ENCODE data around the gene ZNF526. TPM values are rescaled to one million over a fixed set of nuclear protein-coding genes. Genes with fewer than 3 reads are reported as not detected.

ZNF526 gene
- total RNA-seq, 1 experiment from 2014 or later = 8.4 TPM

- in situ Hi-C loops (cut with HindIII; ENCODE audit: low pct_unique_long_range_greater_than_20kb, low sequenced_read_pairs) = no loop called here
- DNase-seq (ENCODE audit: low read depth) = no peak
These were observed 3.2 kb upstream of the ZNF526 start for GRCh38 chr19:42216653-42217519.

- in situ Hi-C loops (cut with HindIII; ENCODE audit: low pct_unique_long_range_greater_than_20kb, low sequenced_read_pairs) = no loop called here
- peak; percentile 99 for DNase-seq (ENCODE audit: low read depth)
These were observed 2.3 kb upstream of the ZNF526 start, which contains the start of gene DEDD2 for GRCh38 chr19:42217520-42218437. Gene DEDD2 (minus strand): TSS chr19:42217677. CDS start chr19:42217007, 670 bp downstream.

GRCh38 chr19:42220751-42221097, 612 bp downstream of the ZNF526 start:
- DNase-seq (ENCODE audit: low read depth) = no peak
- in situ Hi-C loops (cut with HindIII; ENCODE audit: low pct_unique_long_range_greater_than_20kb, low sequenced_read_pairs) = no loop called here

DNA sequence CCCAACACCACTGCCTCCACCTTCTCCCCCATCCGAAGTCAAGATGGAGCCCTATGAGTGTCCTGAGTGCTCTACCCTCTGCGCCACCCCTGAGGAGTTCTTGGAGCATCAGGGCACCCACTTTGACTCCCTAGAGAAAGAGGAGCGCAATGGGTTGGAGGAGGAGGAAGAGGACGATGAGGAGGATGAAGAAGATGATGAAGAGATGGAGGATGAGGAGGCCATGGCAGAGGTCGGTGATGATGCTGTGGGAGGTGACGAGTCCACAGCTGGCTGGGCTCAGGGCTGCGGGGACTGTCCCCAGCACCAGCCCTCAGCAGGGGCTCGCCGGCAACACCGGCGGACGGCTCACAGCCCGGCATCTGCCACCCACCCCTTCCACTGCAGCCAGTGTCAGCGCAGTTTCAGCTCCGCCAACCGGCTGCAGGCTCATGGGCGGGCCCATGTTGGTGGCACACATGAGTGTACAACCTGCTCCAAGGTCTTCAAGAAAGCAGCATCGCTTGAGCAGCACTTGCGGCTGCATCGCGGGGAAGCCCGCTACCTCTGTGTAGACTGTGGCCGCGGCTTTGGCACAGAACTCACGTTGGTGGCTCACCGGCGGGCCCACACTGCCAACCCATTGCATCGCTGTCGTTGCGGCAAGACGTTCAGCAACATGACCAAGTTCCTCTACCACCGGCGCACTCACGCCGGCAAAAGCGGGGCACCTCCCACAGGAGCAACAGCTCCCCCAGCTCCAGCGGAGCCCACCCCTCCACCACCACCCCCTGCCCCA, 5.0 kb downstream of the ZNF526 start:
- in situ Hi-C loops (cut with HindIII; ENCODE audit: low pct_unique_long_range_greater_than_20kb, low sequenced_read_pairs) = no loop called here
- DNase-seq (ENCODE audit: low read depth) = no peak

- in situ Hi-C loops (cut with HindIII; ENCODE audit: low pct_unique_long_range_greater_than_20kb, low sequenced_read_pairs) = no loop called here
- DNase-seq (ENCODE audit: low read depth) = no peak
These were observed 5.7 kb downstream of the ZNF526 start for GRCh38 chr19:42225718-42226292.

- no peak for DNase-seq (ENCODE audit: low read depth)
- in situ Hi-C loops (cut with HindIII; ENCODE audit: low pct_unique_long_range_greater_than_20kb, low sequenced_read_pairs) = no loop called here
These were observed 6.8 kb downstream of the ZNF526 start for GRCh38 chr19:42226886-42227285.

DNA sequence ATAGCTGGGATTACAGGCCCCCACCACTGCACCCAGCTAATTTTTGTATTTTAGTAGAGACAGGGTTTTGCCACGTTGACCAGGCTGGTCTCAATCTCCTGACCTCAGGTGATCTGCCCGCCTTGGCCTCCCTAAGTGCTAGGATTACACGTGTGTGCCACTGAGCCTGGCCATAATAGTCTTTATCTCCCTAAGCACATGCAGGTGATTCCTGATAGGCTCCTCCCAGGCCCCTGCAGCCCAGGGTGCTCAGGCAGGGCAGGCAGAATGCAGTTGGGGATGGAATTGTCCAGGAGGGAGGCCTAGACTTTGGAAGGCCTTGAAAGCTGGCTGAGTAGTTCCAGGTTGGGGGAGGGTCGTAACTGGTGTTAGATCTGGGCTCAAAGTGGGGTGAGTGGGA, 8.5 kb downstream of the ZNF526 start:
- in situ Hi-C loops (cut with HindIII; ENCODE audit: low pct_unique_long_range_greater_than_20kb, low sequenced_read_pairs) = no loop called here
- no peak for DNase-seq (ENCODE audit: low read depth)

DNA sequence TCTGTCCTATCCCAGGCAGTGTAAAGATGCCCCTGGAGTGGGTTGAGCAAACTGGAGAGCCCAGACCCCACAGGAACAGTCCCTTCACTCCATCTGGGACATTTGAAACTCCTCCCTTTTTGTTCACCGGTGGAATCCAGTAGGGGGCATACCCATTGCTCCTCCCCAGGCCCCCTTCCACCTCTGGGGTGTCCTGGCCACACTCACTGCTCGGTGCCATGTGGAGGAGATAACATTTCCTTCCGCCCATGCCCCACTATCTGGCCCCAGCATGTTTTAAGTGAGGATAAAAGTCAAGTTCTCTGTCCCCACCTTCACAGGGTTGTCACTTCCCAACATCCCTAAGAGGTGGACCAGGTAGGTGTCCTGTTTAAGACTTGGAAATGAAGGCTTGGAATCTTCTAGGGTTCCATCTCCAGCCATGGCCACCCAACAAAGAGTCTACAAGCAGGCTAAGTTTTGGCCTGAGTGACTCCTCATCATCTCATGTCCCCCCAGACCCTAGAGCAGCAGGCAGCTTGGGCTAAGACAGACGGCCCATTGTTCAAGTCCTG, 9.3 kb downstream of the ZNF526 start:
- in situ Hi-C loops (cut with HindIII; ENCODE audit: low pct_unique_long_range_greater_than_20kb, low sequenced_read_pairs) = no loop called here
- DNase-seq (ENCODE audit: low read depth) = no peak

GRCh38 chr19:42229855-42230351, 9.8 kb downstream of the ZNF526 start:
- in situ Hi-C loops (cut with HindIII; ENCODE audit: low pct_unique_long_range_greater_than_20kb, low sequenced_read_pairs) = no loop called here
- DNase-seq (ENCODE audit: low read depth) = peak; percentile 32

DNA sequence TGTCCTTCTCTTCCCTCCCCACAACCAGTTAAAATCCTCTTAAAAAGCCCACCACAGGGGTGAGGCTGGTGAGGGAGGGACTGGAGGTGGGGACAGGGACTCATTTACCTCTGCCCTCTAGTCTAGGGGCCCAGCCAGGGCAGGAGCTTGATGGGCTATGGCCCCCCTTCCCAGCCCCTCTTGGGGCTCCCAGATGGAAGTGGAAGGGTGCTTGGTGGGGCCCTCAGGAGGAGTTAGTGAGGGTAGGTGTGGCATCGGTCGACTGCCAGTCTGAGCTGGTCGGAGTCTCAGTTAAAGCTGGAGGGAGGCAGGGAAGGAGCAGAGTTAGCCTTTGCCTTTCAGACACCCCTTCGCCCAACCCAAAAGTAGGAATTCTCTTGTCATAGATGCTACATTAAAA, 10.5 kb downstream of the ZNF526 start:
- DNase-seq (ENCODE audit: low read depth) = no peak
- in situ Hi-C loops (cut with HindIII; ENCODE audit: low pct_unique_long_range_greater_than_20kb, low sequenced_read_pairs) = no loop called here

DNA sequence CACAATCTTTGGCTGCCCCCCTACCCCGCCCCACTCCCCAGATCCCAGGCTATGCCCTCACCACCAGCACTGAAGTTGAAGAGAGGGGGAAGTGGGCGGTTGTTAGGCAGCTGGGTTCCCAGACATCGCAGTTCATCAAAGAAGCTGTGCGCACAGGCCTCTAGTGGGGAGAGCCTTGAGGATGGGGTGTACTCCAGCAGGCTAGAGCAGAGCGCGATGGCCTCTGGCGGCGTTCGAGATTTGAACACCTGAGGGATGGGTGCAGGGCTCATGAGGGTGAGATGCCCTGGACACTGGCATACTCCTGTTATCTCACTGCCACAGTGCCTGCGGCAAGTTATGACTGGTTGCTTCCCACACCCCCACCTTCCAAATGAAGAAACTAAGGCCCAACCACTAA, 12.3 kb downstream of the ZNF526 start:
- in situ Hi-C loops (cut with HindIII; ENCODE audit: low pct_unique_long_range_greater_than_20kb, low sequenced_read_pairs) = no loop called here
- no peak for DNase-seq (ENCODE audit: low read depth)

GRCh38 chr19:42233106-42233505, 13.0 kb downstream of the ZNF526 start:
- in situ Hi-C loops (cut with HindIII; ENCODE audit: low pct_unique_long_range_greater_than_20kb, low sequenced_read_pairs) = no loop called here
- DNase-seq (ENCODE audit: low read depth) = no peak

GRCh38 chr19:42233678-42234292, 13.7 kb downstream of the ZNF526 start:
- in situ Hi-C loops (cut with HindIII; ENCODE audit: low pct_unique_long_range_greater_than_20kb, low sequenced_read_pairs) = no loop called here
- no peak for DNase-seq (ENCODE audit: low read depth)

DNA sequence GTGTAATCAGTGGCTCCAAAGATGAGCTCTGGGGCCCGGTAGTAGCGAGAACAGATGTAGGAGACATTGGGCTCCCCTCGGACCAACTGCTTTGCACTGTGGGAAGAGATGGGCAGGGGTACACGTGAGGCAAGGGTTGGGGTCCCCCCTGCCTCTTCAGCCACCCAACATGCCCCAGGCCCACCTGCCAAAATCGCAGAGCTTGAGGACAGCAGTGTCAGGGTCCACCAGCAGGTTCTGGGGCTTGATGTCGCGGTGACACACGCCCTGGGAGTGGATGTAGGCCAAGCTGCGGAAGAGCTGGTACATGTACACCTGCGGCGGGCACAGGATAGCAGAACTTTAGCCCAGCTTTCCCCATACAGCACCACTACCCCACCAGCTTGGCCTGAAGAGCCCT, 14.3 kb downstream of the ZNF526 start:
- DNase-seq (ENCODE audit: low read depth) = no peak
- in situ Hi-C loops (cut with HindIII; ENCODE audit: low pct_unique_long_range_greater_than_20kb, low sequenced_read_pairs) = no loop called here

- DNase-seq (ENCODE audit: low read depth) = no peak
- in situ Hi-C loops (cut with HindIII; ENCODE audit: low pct_unique_long_range_greater_than_20kb, low sequenced_read_pairs) = no loop called here
These were observed 15.1 kb downstream of the ZNF526 start for GRCh38 chr19:42235181-42235580.

DNA sequence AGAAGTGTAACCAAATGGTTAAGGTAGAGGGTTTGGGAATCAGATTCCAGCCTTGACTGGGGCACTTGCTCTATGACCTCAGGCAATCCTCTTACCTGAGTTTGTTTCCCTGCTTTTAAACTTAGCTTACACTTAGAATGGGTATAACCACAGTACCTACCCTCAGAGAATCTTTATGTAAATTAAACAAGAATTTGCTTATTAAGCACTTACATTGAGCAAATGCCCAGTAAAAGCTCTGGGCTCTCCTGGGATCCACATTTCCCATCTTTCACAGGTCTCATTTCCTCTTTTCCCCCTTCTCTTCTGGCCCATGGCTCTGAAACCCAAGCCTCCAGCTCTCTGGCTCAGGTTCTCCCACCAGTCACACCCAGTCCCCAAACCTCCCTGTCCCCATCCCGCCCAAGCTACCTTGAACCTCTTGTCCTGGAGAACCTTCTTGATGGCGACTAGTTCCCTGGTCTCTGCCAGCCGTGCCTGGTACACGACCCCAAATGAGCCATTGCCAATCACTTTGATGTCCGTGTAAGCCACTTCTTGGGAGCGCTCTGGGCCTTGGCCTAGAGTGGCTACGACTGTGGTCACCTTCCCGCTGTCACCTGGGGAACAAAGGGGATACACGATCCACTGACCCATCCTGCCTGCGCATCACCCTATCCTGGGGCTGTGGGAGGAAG, 19.6 kb downstream of the ZNF526 start:
- in situ Hi-C loops (cut with HindIII; ENCODE audit: low pct_unique_long_range_greater_than_20kb, low sequenced_read_pairs) = no loop called here
- DNase-seq (ENCODE audit: low read depth) = no peak

DNA sequence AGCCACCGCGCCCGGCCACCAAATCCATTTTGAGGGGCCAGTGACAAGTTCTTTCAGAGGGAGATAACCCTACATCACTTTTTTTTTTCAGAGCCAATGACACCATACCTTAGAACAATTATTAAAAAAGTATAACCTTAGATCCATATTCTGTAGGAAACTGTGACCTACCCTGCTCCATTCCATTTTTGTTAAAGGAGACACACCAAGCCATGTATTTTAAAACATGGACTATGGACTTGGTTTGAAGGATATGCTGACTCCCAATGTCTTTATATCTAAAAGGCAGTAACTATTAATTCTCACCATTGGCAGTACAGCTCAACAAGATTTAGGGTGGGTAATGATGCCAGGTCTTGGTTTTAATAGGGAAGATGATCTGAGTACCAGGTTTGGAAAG, 21.2 kb downstream of the ZNF526 start:
- DNase-seq (ENCODE audit: low read depth) = no peak
- in situ Hi-C loops (cut with HindIII; ENCODE audit: low pct_unique_long_range_greater_than_20kb, low sequenced_read_pairs) = no loop called here

Measured in Caki2 (cell line).